ENCODE results near the gene UBA6. TPM values are rescaled to one million over a fixed set of nuclear protein-coding genes. Genes with fewer than 3 reads are reported as not detected.

The UBA6 gene
- total RNA-seq = 10 to 100 TPM; 37.8 to 85.5 (median 50.5) TPM

DNA sequence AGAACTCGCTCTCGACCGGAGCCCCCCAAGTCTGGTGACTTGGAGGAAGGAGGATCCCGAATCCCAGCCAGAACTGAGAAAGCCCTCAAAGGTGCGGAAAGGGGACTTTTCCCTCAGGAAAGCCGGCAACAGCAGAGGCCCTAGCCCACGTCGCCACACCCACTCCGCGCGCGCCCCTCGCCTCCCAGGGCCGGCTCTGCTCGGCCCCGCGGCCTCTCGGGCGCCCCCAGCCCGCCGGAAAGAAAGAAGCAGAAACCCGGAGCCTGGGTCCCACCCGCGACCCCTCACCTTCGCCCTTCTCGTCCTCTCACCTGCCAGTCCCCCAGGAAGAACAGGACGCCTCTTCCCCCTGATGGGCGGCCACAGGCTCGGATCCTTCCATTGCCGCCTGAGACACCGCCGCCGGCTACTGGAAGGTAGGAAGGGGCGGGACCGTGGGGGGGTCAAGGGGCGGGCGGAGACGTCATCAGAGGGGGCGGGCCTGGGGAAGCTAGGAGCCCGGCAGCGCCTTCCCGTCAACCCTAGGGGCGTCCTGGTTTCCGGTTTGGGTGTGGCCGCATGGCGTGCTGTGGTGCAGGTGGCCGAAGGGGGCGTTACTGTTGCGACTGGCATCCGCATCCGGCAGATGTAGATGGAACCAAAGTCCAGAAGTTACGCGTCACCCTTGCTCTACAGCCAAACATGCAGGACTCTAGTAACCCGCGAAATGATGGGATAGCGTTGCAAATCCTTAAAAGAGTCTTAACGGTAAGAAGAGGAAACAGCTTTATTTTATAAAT lies at the start of gene UBA6:
Gene UBA6 (minus strand): TSS at position 418 of the 779 bp plus-strand sequence. CDS start 36 bp downstream, at position 382.
- TF ChIP-seq, protein P1, sequence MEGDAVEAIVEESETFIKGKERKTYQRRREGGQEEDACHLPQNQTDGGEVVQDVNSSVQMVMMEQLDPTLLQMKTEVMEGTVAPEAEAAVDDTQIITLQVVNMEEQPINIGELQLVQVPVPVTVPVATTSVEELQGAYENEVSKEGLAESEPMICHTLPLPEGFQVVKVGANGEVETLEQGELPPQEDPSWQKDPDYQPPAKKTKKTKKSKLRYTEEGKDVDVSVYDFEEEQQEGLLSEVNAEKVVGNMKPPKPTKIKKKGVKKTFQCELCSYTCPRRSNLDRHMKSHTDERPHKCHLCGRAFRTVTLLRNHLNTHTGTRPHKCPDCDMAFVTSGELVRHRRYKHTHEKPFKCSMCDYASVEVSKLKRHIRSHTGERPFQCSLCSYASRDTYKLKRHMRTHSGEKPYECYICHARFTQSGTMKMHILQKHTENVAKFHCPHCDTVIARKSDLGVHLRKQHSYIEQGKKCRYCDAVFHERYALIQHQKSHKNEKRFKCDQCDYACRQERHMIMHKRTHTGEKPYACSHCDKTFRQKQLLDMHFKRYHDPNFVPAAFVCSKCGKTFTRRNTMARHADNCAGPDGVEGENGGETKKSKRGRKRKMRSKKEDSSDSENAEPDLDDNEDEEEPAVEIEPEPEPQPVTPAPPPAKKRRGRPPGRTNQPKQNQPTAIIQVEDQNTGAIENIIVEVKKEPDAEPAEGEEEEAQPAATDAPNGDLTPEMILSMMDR (IDR thresholded peaks at IDR 0.05) = peak in 2 of 3 donors; percentile 23 to 39
- TF ChIP-seq POLR2A (IDR thresholded peaks at IDR 0.05) (no peak), POLR2AphosphoS5 (IDR thresholded peaks at IDR 0.05) (peak; percentile 54 to 74 (median 68))
- peak; percentile 96 to 97 for DNase-seq (ENCODE audit: low spot score in 2 of 2)
- no peaks in the 10 kb centered on the region for H3K27me3 ChIP-seq
- intact Hi-C loops (cut with DNase I; ENCODE audit: low total_unique reads) = no loop called here
- H3K4me1 ChIP-seq = peaks cover 0 to 6% of the 10 kb centered on the region in 2 donors
- H3K27ac ChIP-seq = peak within 1 kb of the TSS; percentile 98
- no peaks in the 10 kb centered on the region for H3K9me3 ChIP-seq
- peak within 1 kb of the TSS; percentile 80 to 96 (median 94) for H3K4me3 ChIP-seq
- no peaks in the 10 kb centered on the region for H3K36me3 ChIP-seq

DNA sequence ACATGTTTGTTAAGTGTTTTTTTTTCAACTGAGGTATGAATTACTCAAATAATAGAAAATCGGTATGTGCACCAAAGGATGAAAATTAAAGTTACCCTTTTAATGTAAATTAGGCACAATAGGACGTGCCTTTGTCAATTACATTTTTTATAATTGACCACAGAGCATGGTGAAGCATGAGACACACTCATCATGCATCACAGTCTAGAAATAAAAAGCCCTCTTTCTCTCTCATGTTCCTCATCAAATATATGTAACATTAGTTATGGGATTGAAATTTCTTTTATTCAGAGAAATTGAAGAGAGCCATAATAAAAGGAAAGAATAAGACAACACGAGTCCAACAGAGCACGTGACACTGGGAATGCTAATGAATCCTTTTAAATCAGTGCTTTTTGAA lies 49.7 kb upstream of the UBA6 start:
- TF ChIP-seq POLR2AphosphoS5 (IDR thresholded peaks at IDR 0.05) (no peak), POLR2A (IDR thresholded peaks at IDR 0.05) (no peak)
- TF ChIP-seq, protein P1 (IDR thresholded peaks at IDR 0.05) = no peak
- DNase-seq (ENCODE audit: low spot score in 2 of 2) = no peak
- Histone ChIP-seq H3K4me1 (no peaks in the 10 kb centered on the region), H3K27me3 (no peaks in the 10 kb centered on the region), H3K27ac (no peak overlapping the region), H3K36me3 (no peaks in the 10 kb centered on the region), H3K4me3 (no peak overlapping the region), H3K9me3 (no peaks in the 10 kb centered on the region)
- intact Hi-C loops (cut with DNase I; ENCODE audit: low total_unique reads) = no loop called here

DNA sequence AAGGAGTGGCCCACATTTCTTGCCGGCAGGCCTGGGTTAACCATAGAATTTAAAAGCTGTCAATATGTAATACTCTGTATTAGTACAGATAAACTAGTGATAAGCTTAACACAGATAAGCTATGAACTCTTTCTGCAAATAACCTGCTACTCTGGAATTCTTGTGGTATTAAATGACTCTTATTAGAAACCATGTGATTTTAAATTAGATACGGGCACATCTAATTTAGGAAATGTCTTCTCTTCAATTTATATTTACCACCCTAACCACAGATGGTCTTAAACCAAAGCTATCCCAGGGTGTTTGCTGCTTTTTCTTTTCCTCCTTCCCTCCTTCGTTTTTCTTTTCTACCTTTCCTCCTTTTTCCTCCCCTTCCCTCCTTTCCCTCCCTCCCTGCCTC lies 48.3 kb upstream of the UBA6 start:
- Histone ChIP-seq H3K9me3 (no peaks in the 10 kb centered on the region), H3K4me3 (no peak overlapping the region), H3K27ac (no peak overlapping the region), H3K36me3 (no peaks in the 10 kb centered on the region), H3K4me1 (no peaks in the 10 kb centered on the region), H3K27me3 (no peaks in the 10 kb centered on the region)
- DNase-seq (ENCODE audit: low spot score in 2 of 2) = no peak
- intact Hi-C loops (cut with DNase I; ENCODE audit: low total_unique reads) = no loop called here
- TF ChIP-seq POLR2AphosphoS5 (IDR thresholded peaks at IDR 0.05) = no peak
- TF ChIP-seq POLR2A (IDR thresholded peaks at IDR 0.05) = no peak
- TF ChIP-seq, protein P1 (IDR thresholded peaks at IDR 0.05) = no peak

DNA sequence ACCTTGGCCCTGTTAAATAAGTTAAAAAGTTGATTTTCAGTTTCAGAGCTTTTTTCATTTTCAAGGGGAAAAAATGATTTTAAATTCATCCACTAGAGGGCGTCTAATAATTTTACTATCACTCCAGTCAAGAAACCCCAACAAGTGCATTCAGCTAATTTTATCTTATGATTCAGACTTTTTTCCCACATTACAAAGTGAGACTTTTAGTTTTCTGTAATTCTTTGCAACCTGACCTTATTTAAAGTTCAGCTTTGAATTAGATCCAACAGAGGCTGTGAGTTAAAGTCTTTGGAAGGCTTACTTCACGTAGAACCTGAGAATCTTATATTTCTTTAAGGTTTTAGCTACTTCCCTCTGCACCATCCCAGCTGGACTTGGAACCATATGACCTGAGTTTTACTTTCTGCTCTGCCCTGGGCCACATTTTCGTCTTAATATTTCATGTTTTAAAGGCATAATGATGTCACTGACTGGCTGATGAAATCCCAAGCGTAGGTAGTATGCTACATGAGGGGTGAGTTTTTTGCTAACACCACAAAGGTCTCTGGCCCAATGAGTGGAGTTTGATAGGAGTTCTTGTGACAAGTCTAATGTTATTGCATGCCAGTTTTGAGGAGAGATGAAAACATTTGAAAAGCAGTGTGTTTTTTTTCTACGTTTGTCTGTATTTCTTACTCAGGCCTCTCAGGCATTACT lies 46.0 kb upstream of the UBA6 start:
- Histone ChIP-seq H3K4me1 (no peaks in the 10 kb centered on the region), H3K36me3 (no peaks in the 10 kb centered on the region), H3K27me3 (no peaks in the 10 kb centered on the region), H3K4me3 (no peak overlapping the region), H3K9me3 (no peaks in the 10 kb centered on the region), H3K27ac (no peak overlapping the region)
- intact Hi-C loops (cut with DNase I; ENCODE audit: low total_unique reads) = no loop called here
- no peak for TF ChIP-seq POLR2A (IDR thresholded peaks at IDR 0.05)
- TF ChIP-seq, protein P1 (IDR thresholded peaks at IDR 0.05) = peak in 2 of 3 donors; percentile 34 to 45
- DNase-seq (ENCODE audit: low spot score in 2 of 2) = no peak

Measured in breast epithelium (tissue), 4 donors.